Activated CD8-positive, alpha-beta memory T cell treated with anti-CD3 and anti-CD28 coated beads, Interleukin-2, amount 50 U/mL, for 4 hours (primary cell): ENCODE results near the gene PTPN11.
A peak's percentile ranks its signal among the peaks of the same experiment; 100 is the strongest.
"Not testable (repeated sequence)": the region's sequence is repeated elsewhere in the genome, so short reads cannot be mapped to it uniquely, and the experiment has no call there.

Experiments
- DNase-seq: peaks from one replicate; pipeline ENCODE4 v3.0.0-alpha.2; 2020

The PTPN11 gene

DNA sequence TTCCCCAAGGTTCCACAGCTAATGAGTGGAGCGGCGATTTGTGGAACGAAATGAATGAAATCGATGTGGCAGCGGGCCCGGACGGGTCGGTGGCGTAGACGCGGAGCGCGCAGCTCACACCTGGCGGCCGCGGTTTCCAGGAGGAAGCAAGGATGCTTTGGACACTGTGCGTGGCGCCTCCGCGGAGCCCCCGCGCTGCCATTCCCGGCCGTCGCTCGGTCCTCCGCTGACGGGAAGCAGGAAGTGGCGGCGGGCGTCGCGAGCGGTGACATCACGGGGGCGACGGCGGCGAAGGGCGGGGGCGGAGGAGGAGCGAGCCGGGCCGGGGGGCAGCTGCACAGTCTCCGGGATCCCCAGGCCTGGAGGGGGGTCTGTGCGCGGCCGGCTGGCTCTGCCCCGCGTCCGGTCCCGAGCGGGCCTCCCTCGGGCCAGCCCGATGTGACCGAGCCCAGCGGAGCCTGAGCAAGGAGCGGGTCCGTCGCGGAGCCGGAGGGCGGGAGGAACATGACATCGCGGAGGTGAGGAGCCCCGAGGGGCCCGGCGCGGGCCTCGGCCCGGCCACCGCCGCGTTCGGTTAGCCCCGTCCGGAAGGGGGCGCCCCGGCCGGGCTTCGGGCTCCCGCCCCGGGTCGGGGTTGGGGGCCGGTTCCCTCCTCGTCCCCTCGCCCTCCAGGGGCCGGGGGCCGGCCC lies at the start of gene PTPN11:
Gene PTPN11 (plus strand): TSS at position 340 of the 689 bp plus-strand sequence. CDS start 165 bp downstream, at position 505.
- peak; percentile 91 for DNase-seq

DNA sequence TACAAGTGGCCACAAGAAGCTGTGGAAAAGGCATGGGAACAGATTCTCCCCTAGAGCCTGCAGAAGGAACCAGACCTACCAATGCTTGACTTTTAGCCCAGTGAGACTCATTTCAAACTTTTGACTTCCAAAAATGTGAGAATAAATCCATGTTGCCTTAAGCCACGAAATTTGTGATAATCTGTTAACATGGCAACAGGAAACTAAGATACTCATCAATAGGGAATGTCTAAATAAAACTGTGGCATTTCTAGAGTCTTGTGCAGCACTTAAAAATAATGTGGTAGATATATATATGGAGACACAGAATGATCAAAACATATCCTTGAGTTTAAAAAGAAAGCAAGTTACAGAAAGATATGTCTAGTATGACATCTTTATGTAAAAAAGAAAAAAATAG lies 48.5 kb upstream of the PTPN11 start:
- no peak for DNase-seq

DNA sequence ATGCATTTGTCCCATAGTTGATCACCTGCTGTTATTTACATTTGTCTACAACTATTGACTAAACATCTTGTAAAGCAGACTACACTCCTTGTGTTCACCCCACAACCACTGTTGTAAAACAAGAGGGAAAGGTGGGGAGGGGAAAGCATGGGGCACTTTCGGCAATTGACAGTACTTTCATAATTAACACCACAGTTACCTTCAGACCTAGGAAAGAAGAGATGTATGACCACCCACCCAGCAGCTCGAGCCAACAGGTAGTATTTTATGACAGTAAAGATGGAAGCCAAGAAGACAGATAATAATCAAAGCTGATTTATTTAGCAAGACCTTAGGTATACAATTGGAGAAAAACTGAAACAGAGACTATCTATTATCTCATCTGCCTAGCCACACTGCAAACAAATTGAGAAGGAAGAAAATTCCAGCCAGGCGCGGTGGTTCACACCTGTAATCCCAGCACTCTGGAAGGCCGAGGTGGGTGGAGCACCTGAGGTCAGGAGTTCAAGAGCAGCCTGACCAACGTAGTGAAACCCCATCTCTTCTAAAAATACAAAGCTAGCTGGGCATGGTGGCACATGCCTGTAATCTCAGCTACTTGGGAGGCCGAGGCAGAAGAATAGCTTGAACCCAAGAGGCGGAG lies 47.8 kb upstream of the PTPN11 start:
- DNase-seq = no peak

DNA sequence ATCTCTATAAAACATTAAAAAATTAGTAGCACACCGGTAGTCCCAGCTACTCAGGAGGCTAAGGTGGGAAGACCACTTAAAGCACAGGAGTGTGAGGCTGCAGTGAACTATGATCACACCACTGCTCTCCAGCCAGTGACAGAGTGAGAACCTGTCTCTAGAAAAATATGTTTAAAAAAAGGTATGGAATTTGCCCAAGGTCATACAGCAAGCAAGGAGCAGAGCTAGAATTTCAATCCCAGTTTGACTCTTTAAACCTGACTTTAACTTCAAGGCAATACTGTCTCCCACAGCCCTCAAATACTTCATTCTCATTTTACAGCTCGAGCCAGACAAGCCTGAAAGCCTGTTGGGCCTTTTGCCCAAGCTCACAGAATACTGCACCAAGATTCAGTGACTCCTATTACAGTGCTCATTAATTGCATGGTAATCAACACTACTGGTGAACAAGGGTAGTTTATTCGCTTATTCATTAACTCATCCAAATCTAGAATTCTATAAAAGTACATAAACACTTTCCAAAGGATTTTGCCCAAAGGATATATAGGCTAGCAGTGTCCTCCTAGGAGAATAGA lies 44.5 kb upstream of the PTPN11 start:
- DNase-seq = no peak

DNA sequence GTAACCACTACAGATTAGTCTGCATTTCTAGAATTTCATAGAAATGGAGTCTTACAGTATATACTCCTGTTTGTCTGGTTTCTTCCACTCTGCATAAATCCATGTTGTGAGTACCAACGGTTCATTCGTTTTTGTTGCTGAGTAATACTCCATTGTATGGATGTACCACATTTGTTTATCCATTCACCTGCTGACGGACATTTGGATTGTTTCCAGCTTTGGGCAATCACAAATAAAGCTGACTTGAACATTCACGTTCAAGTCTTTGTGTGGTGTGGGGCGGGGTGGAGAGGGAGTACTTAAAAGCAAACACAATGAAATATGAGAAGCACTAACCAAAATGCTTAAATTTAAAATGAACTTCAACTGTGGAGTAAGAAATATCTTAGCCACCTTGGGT lies 43.6 kb upstream of the PTPN11 start:
- no peak for DNase-seq

DNA sequence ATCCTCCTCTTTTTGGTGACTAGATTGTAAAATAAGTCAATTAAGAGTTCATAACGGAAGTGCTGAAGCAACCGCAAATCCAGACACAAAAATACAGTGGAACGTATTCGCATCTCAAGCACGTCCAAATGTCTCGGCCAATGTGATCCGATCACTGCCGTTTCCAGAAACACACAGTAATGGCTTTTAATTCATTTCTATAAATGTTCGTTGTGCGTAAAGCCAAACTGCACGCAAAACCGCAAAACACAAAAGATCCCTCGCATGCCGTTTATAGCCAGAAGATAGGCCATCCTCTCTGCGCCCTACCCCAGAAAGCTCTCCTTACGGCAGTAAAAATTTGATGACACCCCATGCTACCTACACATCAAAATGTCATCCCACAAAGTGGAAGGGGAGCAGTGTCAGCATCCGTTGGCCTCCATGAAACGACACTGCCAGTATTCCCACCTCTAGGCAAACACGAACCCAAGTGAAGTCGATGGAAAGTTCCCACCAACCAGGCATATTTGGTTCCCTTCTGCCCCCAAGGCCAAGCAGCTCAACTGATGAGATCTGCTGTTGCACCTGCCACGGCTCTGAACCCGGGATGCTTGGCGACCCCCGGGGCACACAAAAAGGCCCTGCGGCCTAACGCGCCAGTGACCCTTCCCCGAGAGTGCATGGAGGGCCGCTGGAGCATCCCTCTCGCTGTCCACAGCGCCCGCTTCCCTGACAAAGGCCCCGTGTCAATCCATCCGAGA lies 37.9 kb upstream of the PTPN11 start:
- no peak for DNase-seq

DNA sequence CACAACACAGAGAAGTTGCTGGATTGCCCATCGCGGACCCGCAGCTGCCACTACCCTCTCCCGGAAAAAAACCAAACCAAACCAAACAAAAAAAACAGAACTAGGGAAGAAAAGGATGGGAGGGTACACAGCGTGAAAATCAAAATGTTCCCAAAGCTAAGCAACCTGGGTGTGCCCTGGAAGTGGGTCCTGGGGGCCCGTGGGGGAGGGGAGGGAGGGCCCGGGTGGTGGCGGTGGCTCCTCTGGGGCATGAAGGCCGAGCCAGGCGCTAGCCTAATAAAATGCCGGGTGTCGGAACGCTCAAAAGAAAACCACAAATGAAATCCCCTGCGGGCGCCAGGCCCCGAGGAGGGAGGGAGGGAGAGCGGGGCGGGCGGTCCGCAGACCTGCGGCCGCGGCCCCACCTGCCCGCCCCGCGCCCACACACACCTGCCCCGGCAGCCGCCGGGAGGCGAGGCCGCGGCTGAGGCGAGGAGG lies 37.3 kb upstream of the PTPN11 start:
- DNase-seq = no peak

DNA sequence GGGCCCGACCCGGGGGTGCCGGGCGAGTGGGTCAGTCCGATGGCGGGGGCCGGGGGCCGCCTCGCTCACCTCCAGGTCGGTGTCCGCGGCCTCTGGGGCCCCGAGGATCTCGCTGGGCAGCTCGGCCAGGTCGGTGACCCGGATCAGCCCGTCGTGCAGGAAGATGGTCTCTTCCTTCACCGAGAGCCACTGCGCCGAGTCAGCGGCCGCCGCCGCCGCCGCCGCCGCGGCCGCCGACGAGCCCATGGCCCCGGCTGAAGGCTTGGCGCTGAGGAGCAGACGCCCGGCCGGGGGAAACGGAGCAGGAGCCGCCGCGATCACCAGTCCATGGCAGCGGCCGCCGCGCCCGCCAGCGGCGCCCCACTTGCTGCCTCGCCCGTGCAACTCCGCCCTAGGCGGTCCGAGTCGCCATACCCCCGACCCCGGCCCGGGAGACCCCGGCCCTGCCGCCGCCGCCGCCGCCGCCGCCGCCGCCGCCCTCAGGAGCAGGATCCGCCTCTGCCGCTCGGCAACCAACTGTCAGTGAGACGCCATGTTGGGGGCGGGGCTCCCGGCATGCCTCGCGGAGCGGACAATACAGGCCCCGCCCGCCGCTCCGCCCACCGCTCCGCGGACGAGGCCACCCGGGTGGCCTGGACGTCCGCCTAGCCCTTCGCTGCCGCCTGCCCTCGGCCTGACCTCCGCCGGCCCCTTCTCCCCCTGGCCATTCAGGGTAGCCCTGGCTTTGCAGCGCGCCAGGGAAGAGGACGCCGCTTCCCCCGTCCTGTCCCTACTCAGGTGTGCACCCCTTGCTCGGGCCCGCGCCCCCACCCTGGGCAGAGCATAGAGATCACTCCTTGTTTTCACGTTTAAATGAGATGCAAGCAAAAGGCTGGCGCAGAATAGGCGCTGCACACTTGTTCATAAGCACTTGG lies 36.6 kb upstream of the PTPN11 start, which contains the start of gene HECTD4:
Gene HECTD4 (minus strand): TSS at position 549 of the 914 bp plus-strand sequence. CDS start 303 bp downstream, at position 246.
- peak; percentile 94 for DNase-seq

DNA sequence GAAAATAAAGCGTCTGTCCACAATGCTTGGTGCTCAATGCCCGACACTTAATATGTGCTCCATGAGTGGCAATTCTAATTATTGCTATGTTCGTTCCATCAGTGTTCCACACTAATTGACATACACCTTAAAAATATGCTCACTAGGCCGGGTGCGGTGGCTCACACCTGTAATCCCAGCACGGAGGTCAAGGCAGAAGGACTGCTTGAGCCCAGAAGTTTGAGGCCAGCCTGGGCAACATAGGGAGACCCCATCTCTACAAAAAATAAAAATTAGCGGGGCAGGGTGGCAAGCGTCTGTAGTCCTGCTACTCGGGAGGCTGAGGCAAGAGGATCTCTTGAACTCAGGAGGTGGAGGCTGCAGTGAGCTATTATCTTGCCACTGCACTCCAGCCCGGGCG lies 35.9 kb upstream of the PTPN11 start:
- no peak for DNase-seq

DNA sequence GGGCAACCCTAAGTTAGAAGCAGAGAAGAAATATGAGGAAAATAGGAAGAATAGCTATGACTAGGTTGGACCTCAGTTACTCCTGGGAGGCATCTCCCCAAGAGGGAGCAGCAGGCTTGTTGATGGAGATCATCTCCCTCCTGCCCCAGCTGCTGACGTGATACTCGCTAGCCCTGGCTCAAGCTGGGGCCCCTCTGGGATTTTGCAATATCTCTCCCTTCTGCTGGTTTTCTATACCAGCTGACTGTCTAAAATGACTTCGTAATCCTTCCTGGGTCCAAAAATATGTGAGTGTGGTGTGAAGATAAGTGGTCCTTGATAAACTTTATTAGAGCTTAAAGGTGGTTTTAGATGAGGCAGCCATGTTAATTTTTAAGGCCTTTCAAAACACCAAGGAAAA lies 32.0 kb upstream of the PTPN11 start:
- no peak for DNase-seq

DNA sequence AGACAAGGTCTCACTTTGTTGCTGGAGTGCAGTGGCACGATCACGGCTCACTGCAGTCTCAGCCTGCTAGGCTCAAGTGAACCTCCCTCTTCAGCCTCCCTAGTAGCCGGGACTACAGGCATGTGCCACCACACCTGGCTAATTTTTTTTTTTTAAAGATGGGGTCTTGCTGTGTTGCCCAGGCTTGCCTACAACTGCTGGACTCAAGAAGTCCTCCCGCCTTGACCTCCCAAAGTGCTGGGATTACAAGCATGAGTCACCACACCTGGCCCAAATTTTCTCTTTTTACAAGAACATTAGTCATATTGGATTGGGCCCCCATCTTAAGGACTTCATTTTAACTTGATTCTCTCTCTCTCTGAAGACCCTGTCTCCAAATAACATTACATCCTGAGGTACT lies 29.5 kb upstream of the PTPN11 start:
- DNase-seq = no peak

DNA sequence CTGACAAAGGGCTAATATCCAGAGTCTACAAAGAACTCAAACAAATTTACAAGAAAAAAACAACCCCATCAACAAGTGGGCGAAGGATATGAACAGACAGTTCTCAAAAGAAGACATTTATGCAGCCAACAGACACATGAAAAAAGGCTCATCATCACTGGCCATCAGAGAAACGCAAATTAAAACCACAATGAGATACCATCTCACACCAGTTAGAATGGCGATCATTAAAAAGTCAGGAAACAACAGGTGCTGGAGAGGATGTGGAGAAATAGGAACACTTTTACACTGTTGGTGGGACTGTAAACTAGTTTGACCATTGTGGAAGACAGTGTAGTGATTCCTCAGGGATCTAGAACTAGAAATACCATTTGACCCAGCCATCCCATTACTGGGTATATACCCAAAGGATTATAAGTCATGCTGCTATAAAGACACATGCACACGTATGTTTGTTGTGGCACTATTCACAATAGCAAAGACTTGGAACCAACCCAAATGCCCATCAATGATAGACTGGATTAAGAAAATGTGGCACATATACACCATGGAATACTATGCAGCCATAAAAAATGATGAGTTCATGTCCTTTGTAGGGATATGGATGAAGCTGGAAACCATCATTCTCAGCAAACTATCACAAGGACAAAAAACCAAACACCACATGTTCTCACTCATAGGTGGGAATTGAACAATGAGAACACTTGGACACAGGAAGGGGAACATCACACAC lies 28.7 kb upstream of the PTPN11 start:
- DNase-seq = not testable (repeated sequence)

DNA sequence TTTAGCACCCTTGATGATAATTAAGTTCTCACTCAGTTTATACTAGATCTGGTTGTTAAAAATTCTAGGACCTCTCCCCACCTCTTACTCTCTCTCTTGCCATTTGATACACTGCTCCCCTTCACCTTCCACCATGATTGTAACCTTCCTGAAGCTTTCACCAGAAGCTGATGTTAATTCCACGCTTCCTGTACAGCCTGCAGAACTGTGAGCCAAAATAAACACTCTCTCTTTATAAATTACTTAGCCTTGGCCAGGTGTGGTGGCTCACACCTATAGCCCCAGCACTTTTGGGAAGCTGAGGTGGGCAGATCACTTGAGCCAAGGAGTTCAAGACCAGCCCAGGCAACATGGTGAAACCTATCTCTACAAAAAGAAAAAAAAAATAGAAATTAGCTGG lies 25.4 kb upstream of the PTPN11 start:
- DNase-seq = no peak

DNA sequence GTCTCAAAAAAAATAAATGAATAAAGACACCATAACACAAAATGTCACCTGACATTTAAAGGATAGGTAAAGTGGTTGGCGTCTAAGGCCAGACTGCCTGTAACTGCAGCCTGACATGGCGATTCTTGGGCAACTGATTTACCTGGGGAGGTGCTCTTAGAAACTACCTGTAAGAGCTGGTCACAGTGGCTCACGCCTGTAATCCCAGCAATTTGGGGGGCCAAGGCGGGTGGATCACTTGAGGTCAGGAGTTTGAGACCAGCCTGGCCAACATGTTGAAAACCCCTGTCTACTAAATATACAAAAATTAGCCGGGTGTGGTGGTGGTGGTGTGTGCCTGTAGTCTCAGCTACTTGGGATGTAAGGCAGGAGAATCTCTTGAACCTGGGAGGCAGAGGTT lies 17.7 kb upstream of the PTPN11 start:
- no peak for DNase-seq

DNA sequence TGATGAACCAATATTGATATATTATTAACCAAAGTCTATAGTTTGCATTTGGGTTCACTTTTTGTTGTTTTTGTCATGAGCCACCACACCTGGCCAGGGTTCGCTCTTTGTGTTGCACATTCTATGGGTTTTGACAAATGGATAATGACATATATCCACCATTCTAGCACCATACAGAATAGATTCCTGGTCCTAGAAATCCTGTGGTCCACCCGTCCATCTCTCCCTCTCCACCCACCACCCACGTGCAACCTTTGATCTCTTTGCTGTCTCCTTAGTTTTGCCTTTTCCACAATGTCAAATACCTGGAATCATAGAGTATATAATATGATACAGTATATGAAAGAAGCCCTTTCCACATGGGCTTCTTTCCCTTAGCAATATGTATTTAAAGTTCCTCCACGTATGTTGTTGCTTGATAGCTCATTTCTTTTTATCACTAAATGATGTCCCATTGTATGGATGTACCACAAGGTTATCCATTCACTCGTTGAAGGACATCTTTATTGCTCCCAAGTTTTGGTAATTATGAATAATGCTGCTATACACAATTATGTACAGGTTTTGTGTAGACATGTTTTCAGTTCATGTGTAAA lies 16.7 kb upstream of the PTPN11 start:
- no peak for DNase-seq

DNA sequence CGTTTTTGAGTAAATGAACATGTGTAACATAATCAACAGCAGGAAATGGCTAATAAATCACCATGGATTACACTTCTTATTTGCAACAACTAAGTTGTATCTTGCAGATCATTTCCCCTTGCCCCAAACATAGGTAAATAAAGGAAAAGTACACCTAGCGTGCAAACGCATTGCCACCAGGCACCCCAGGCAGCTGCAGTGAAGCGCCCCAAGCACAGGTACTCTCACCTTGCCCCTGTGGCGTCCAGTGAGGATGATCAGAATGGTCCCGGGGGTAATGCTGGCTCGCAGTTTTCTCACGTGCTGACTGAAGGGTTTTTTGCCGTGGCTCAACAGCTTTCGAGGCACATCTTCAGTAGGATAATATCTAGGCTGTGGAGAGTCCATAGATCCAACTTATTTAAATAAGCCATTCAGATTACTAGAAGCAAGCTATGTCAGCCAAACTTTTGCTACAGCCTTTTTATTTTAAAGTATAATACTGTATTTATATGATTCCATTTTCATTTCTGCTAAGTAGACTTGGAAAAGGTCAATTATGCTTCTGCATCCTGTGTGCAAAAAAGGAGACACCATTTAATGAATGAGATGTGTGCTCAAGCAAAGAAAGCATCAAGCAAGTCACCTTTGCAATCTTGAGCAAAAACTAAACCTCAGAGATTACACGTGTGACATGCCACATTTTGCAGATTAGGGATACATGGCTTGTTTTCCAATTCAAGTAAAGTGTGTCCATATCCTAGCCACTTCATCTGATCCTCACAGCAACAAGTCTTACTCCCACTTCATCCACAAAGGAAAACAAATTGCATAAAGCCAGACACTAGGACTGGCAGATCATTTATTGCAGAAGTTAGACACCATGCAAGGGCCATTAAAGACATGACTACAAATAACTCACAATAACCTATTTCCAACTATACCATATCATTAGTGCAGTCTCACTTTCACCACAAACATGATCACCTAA lies 11.9 kb upstream of the PTPN11 start:
- no peak for DNase-seq

DNA sequence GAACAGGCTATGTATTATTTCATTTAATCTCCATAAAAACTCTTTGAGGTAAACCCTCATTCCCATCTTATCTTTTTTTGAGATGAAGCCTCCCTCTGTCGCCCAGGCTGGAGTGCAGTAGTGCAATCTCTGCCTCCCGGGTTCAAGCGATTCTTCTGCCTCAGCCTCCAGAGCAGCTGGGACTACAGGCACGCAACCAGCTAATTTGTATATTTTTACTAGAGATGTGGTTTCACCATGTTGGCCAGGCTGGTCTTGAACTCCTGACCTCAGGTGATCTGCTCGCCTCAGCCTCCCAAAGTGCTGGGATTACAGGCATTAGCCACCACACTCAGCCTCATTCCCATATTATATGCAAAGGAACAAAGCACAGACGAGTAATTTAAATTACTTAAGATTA lies 11.1 kb upstream of the PTPN11 start:
- not testable (repeated sequence) for DNase-seq

DNA sequence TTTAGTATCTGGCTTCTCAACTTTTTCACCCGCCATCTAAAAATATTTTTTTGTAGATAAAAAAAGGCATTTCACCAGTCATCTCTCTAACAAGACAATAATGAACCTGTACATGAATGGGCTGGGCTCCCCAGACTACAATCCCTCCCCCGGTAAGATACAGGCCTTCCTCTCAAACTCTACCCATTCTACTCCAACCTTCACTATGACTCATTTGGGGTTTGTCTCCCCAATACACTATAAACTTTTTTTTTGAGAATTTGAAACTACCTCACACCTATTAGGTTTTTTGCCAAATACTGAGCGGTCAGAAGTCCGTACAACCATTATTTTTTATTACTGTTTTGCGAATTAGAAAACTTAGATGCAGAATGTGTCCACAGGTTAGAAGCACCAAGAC lies 10.1 kb upstream of the PTPN11 start:
- DNase-seq = peak; percentile 32

DNA sequence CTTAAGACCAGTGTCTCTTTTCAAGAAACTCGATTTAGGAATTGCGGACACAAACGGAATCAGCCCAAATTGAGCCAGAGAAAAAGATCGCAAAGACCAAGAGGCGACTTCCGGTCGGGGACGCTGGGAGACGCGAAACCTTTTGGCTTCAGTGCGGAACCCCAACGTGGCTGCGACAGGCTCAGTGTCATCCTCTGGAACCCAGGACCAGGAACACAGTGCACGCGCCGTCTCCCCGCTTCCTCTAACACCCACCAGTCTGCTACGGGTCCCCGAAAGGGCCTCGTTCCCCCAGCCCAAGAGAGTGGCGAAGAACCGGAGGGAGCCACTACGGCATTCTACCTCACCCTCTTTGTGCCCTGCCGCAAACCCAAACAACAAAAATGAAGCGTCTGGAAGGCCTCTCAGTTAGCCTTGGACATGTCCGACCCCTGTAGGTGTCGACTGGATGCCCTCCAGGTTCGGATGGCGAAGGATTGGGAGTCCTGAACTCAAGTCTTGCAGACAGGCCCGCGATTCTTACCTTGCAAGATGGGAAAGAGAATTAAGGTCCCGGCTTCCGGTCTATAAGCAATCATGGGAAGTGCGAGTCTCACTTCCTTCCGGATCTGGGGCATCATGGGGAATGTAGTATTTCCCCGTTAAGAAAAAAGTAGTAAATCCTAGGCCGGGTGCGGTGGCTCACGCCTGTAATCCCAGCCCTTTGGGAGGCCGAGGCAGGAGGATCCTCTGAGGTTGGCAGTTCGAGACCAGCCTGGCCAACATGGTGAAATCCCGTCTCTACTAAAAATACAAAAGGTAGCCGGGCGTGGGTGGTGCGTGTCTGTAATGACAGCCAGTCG lies 9.5 kb upstream of the PTPN11 start, which contains the start of gene RPL6:
Gene RPL6 (minus strand): TSS at position 542 of the 842 bp plus-strand sequence. CDS start 949 bp downstream, outside the sequence.
- DNase-seq = peak; percentile 64
